ENCODE measurements around the gene FBXO46.

DNA sequence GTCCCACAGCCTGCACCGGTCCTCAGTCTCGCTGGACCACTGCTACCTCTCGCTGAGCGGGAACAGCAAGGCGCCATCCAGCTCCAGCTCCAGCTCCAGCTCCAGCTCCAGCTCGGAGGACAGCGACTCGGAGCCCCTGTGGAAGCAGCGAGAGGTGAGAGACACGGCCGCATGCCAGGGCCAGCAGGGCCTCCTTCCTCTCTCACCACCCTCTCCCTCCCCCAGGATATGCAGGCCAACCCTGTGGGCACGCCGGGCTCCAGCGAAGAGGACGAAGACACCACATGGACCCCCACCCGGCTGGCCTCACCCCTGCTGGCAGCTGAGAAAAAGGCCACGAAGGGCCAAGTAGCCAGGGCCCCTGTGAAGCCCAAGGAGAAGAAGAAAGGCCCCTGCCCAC, 31.0 kb upstream of the FBXO46 start:
- TF ChIP-seq JUN (IDR thresholded peaks at IDR 0.05; ENCODE audit: borderline replicate concordance, insufficient read depth, insufficient read length, low read depth) (no peak), POLR2A (IDR thresholded peaks at IDR 0.05; ENCODE audit: low read depth, low read length) (no peak), EZH2 (IDR thresholded peaks at IDR 0.05; ENCODE audit: borderline replicate concordance, low read depth, low read length, severe bottlenecking) (no peak), POLR2AphosphoS5 (IDR thresholded peaks at IDR 0.05; ENCODE audit: insufficient read depth, low read depth, low read length) (no peak), FOS (IDR thresholded peaks at IDR 0.05; ENCODE audit: borderline replicate concordance, insufficient read depth, low read length) (no peak), MYC (IDR thresholded peaks at IDR 0.05; ENCODE audit: low read depth, low read length) (no peak), GATA2 (IDR thresholded peaks at IDR 0.05; ENCODE audit: insufficient read depth, insufficient read length, low read depth, low read length) (no peak)
- TF ChIP-seq, protein P1, sequence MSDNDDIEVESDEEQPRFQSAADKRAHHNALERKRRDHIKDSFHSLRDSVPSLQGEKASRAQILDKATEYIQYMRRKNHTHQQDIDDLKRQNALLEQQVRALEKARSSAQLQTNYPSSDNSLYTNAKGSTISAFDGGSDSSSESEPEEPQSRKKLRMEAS (IDR thresholded peaks at IDR 0.05; ENCODE audit: insufficient read depth, insufficient read length): no peak
- TF ChIP-seq, protein P2, sequence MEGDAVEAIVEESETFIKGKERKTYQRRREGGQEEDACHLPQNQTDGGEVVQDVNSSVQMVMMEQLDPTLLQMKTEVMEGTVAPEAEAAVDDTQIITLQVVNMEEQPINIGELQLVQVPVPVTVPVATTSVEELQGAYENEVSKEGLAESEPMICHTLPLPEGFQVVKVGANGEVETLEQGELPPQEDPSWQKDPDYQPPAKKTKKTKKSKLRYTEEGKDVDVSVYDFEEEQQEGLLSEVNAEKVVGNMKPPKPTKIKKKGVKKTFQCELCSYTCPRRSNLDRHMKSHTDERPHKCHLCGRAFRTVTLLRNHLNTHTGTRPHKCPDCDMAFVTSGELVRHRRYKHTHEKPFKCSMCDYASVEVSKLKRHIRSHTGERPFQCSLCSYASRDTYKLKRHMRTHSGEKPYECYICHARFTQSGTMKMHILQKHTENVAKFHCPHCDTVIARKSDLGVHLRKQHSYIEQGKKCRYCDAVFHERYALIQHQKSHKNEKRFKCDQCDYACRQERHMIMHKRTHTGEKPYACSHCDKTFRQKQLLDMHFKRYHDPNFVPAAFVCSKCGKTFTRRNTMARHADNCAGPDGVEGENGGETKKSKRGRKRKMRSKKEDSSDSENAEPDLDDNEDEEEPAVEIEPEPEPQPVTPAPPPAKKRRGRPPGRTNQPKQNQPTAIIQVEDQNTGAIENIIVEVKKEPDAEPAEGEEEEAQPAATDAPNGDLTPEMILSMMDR (IDR thresholded peaks at IDR 0.05; ENCODE audit: extremely low read depth in 1 of 2, insufficient read depth in 1 of 2, low read depth in 1 of 2, low read length in 2 of 2): no peak

All from endothelial cell of umbilical vein (primary cell).